Measurements from ENCODE around the gene DTNA.

Gene DTNA

DNA sequence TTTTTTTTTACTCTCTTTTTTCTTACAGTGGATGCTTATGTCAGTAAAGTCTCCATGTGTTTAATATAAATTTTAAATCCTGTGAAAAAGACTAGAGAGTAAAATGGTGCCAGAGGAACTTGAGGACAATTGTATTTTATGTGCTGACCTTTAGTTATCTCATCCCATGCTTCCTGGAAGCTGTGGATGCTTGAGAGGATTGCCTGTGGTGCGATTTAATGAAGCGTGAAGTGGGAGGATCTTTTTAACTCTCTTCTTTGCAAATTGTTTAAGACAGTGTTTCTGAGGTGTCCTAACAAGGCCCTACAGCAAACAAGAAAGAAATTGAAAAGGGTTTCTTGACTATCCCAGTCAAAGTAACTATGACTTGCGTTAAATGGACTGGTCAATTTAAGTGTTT lies 84.2 kb downstream of the DTNA start:
- H3K9me3 ChIP-seq (ENCODE audit: insufficient read depth, low read length, severe bottlenecking), result no peaks in the 10 kb centered on the region
- DNase-seq (no peak), ATAC-seq (ENCODE audit: insufficient read depth, low read depth) (no peak)
- no peak overlapping the region for H2AFZ ChIP-seq (ENCODE audit: low read depth, low read length)
- no peaks in the 10 kb centered on the region for H3K27me3 ChIP-seq (ENCODE audit: insufficient read depth, low read length, poor library complexity)
- H3K27ac ChIP-seq (ENCODE audit: low read length), result no peak overlapping the region
- H3K4me1 ChIP-seq (ENCODE audit: insufficient read depth, low read length), result no peaks in the 10 kb centered on the region
- H3K4me3 ChIP-seq (ENCODE audit: low read depth in 1 of 2, low read length in 2 of 2), result no peak overlapping the region
- H3K36me3 ChIP-seq (ENCODE audit: insufficient read depth, low read length), result no peaks in the 10 kb centered on the region
- no peaks in the 10 kb centered on the region for H3K79me2 ChIP-seq (ENCODE audit: insufficient read depth, low read length)
- H3K9ac ChIP-seq (ENCODE audit: low read depth, low read length), result no peak overlapping the region
- no peak overlapping the region for H3K4me2 ChIP-seq (ENCODE audit: insufficient read depth, low read length)
- TF ChIP-seq, protein P1, sequence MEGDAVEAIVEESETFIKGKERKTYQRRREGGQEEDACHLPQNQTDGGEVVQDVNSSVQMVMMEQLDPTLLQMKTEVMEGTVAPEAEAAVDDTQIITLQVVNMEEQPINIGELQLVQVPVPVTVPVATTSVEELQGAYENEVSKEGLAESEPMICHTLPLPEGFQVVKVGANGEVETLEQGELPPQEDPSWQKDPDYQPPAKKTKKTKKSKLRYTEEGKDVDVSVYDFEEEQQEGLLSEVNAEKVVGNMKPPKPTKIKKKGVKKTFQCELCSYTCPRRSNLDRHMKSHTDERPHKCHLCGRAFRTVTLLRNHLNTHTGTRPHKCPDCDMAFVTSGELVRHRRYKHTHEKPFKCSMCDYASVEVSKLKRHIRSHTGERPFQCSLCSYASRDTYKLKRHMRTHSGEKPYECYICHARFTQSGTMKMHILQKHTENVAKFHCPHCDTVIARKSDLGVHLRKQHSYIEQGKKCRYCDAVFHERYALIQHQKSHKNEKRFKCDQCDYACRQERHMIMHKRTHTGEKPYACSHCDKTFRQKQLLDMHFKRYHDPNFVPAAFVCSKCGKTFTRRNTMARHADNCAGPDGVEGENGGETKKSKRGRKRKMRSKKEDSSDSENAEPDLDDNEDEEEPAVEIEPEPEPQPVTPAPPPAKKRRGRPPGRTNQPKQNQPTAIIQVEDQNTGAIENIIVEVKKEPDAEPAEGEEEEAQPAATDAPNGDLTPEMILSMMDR (IDR thresholded peaks at IDR 0.05; ENCODE audit: borderline replicate concordance, extremely low read depth, low read length, poor library complexity, severe bottlenecking), result no peak
- TF ChIP-seq EZH2 (IDR thresholded peaks at IDR 0.05; ENCODE audit: borderline replicate concordance, low read depth, low read length, severe bottlenecking), result no peak
- H4K20me1 ChIP-seq (ENCODE audit: insufficient read depth, low read length), result no peaks in the 10 kb centered on the region

DNA sequence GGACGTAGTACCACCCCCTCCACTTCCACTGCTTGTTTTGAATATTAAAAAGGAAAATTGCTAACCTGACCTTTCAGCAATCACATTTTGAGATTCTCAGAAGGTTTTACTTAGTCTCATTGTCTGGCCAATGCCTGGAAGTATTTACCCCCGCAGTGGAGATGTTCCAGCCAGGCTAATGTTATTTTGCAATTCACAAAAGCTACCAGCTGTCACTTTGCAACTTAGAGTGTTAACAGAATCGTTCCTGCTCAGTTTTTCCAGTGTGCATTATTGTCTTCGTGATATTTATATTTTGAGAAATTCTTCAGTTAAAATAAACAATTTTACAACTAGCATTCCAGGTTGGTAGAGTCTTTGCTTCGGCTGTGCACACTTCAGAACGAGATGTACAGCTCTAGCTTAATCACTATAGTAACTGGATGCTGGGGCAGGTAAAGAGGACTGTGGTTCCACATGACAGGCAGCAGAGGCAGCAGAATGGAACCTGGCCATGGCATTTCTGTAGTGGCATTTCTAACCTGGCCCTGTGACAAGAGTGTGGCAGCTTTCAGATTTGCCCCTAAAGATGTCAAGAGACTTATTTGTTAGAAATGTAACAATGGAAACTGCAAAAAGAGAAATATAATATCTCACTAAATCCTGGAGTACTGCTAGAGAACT lies 85.1 kb downstream of the DTNA start:
- Histone ChIP-seq H2AFZ (ENCODE audit: low read depth, low read length) (no peak overlapping the region), H3K27ac (ENCODE audit: low read length) (no peak overlapping the region), H3K27me3 (ENCODE audit: insufficient read depth, low read length, poor library complexity) (no peaks in the 10 kb centered on the region), H3K36me3 (ENCODE audit: insufficient read depth, low read length) (no peaks in the 10 kb centered on the region), H4K20me1 (ENCODE audit: insufficient read depth, low read length) (no peaks in the 10 kb centered on the region), H3K9me3 (ENCODE audit: insufficient read depth, low read length, severe bottlenecking) (no peaks in the 10 kb centered on the region), H3K4me3 (ENCODE audit: low read depth in 1 of 2, low read length in 2 of 2) (no peak overlapping the region), H3K79me2 (ENCODE audit: insufficient read depth, low read length) (no peaks in the 10 kb centered on the region), H3K4me2 (ENCODE audit: insufficient read depth, low read length) (no peak overlapping the region), H3K4me1 (ENCODE audit: insufficient read depth, low read length) (no peaks in the 10 kb centered on the region), H3K9ac (ENCODE audit: low read depth, low read length) (no peak overlapping the region)
- TF ChIP-seq EZH2 (IDR thresholded peaks at IDR 0.05; ENCODE audit: borderline replicate concordance, low read depth, low read length, severe bottlenecking), result no peak
- TF ChIP-seq, protein P1 (IDR thresholded peaks at IDR 0.05; ENCODE audit: borderline replicate concordance, extremely low read depth, low read length, poor library complexity, severe bottlenecking), result no peak
- DNase-seq (no peak), ATAC-seq (ENCODE audit: insufficient read depth, low read depth) (no peak)

DNA sequence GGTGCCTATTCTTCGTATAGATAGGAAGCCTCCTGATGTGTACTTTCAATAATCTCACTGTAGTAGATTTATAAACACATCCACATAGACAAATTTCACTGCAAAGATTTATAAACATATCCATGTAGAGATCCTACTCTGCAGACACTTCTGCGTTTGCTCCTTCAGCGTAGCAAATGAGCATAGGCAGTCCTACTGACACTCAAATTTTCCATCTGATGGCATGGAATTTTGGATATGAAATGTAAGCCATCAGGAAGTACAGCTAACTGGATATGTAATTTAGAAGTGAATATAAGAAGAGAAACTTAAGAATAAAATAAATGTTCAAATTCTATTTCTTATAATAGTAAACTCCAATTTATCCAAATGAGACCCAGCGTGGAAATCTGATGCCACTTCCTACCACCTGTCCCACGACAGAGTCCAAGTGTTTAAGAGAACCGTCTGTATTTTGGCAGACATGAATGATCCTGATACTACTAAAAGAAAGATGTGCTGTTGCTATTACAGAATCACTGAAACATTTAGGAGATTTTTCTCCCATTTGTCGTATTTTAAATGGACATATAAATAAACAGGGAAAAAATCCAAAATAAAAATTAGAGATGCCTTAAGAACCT lies 86.0 kb downstream of the DTNA start:
- Histone ChIP-seq H2AFZ (ENCODE audit: low read depth, low read length) (no peak overlapping the region), H3K4me3 (ENCODE audit: low read depth in 1 of 2, low read length in 2 of 2) (no peak overlapping the region), H3K9me3 (ENCODE audit: insufficient read depth, low read length, severe bottlenecking) (no peaks in the 10 kb centered on the region), H3K36me3 (ENCODE audit: insufficient read depth, low read length) (no peaks in the 10 kb centered on the region), H3K4me1 (ENCODE audit: insufficient read depth, low read length) (no peaks in the 10 kb centered on the region), H3K4me2 (ENCODE audit: insufficient read depth, low read length) (no peak overlapping the region), H4K20me1 (ENCODE audit: insufficient read depth, low read length) (no peaks in the 10 kb centered on the region), H3K9ac (ENCODE audit: low read depth, low read length) (no peak overlapping the region), H3K79me2 (ENCODE audit: insufficient read depth, low read length) (no peaks in the 10 kb centered on the region), H3K27ac (ENCODE audit: low read length) (no peak overlapping the region), H3K27me3 (ENCODE audit: insufficient read depth, low read length, poor library complexity) (no peaks in the 10 kb centered on the region)
- TF ChIP-seq, protein P1 (IDR thresholded peaks at IDR 0.05; ENCODE audit: borderline replicate concordance, extremely low read depth, low read length, poor library complexity, severe bottlenecking), result no peak
- TF ChIP-seq EZH2 (IDR thresholded peaks at IDR 0.05; ENCODE audit: borderline replicate concordance, low read depth, low read length, severe bottlenecking), result no peak
- DNase-seq, result no peak
- no peak for ATAC-seq (ENCODE audit: insufficient read depth, low read depth)

All from DND-41 (cell line).